HG03442 (cell line): ENCODE data around the gene FRMD6.

ENCODE experiments used
- ATAC-seq: cut with Tn5 transposase; IDR thresholded peaks from one replicate; pipeline ENCODE4 v1.9.1; 2021; ENCODE audit warnings: mild to moderate bottlenecking, moderate library complexity; ENCODE audit not compliant: unreplicated experiment

Gene FRMD6

GRCh38 chr14:51663783-51664326 is 12.1 kb downstream of the FRMD6 start:
- ATAC-seq: no peak

- no peak for ATAC-seq
Measured at GRCh38 chr14:51666070-51666469, 14.4 kb downstream of the FRMD6 start.

- ATAC-seq: no peak
Measured at GRCh38 chr14:51666826-51667225, 15.1 kb downstream of the FRMD6 start.

GRCh38 chr14:51668870-51669269 is 17.2 kb downstream of the FRMD6 start:
- ATAC-seq: no peak

GRCh38 chr14:51674294-51675002 is 22.7 kb downstream of the FRMD6 start:
- ATAC-seq: no peak

GRCh38 chr14:51676549-51676948 is 24.8 kb downstream of the FRMD6 start:
- ATAC-seq: no peak

GRCh38 chr14:51677266-51677665 is 25.6 kb downstream of the FRMD6 start:
- no peak for ATAC-seq

GRCh38 chr14:51677738-51678137 is 26.0 kb downstream of the FRMD6 start:
- ATAC-seq: no peak

- no peak for ATAC-seq
Measured at GRCh38 chr14:51680031-51680430, 28.3 kb downstream of the FRMD6 start.

- ATAC-seq: no peak
Measured at GRCh38 chr14:51681411-51681810, 29.7 kb downstream of the FRMD6 start.

- no peak for ATAC-seq
Measured at GRCh38 chr14:51682411-51682810, 30.7 kb downstream of the FRMD6 start.

GRCh38 chr14:51684760-51685159 is 33.0 kb downstream of the FRMD6 start:
- no peak for ATAC-seq

- ATAC-seq: no peak
Measured at GRCh38 chr14:51691176-51691575, 39.5 kb downstream of the FRMD6 start.

- ATAC-seq: no peak
Measured at GRCh38 chr14:51692646-51693045, 40.9 kb downstream of the FRMD6 start.

- ATAC-seq: no peak
Measured at GRCh38 chr14:51697848-51698247, 46.1 kb downstream of the FRMD6 start.

- no peak for ATAC-seq
Measured at GRCh38 chr14:51701951-51702350, 50.2 kb downstream of the FRMD6 start.

GRCh38 chr14:51703787-51704186 is 52.1 kb downstream of the FRMD6 start:
- ATAC-seq: no peak

- no peak for ATAC-seq
Measured at GRCh38 chr14:51704545-51704944, 52.8 kb downstream of the FRMD6 start.

- no peak for ATAC-seq
Measured at GRCh38 chr14:51707327-51707726, 55.6 kb downstream of the FRMD6 start.

GRCh38 chr14:51711505-51711904 is 59.8 kb downstream of the FRMD6 start:
- no peak for ATAC-seq

GRCh38 chr14:51715250-51715649 is 63.5 kb downstream of the FRMD6 start:
- ATAC-seq: no peak

- ATAC-seq: no peak
Measured at GRCh38 chr14:51715742-51716141, 64.0 kb downstream of the FRMD6 start.

- ATAC-seq: no peak
Measured at GRCh38 chr14:51716610-51717009, 64.9 kb downstream of the FRMD6 start.
